ENCODE results near the gene CLDN20.

DNA sequence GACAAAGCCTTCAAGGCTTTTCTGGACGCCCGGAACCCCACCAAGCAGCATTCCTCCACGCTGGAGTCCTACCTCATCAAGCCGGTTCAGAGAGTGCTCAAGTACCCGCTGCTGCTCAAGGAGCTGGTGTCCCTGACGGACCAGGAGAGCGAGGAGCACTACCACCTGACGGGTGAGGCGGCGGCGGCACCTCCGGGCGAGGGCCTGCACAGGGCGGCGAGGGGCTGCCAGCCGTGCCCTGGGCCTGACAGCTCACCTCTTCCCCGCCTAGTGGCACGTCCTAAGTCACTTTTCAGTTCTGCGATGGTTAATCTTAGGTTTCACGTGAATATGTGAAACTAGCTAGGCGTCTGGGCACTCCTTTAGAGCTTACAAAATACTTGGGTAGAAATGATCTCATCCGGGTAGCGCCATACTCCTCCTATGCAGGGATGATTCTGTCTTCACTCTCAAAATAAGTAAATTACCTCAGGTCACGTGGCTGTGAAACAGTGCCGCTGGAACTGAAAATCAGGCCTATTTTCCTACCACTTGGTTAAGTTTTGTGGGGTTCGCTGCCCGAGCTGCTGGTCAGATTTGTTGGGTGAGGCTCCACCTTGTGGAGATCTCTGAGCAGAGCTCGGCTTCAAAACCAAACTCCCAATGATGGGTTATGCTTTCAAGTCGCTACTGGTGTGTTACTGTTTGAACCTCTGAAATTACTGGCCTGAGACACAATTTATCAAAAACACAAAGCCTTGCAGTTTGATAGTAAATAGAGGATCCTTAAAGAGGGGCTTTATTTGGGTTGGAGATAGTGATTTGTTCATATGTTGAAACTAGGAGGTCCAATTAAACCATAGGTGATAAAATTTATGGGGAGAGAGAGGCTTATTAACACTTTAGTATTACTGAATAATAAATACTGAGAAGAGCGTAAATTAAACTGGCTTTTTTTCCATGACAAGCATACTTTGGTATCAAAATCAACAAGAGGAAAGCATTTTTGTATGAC lies 15.5 kb upstream of the CLDN20 start:
- TF ChIP-seq ZNF114 (tag by site-specific recombination; IDR thresholded peaks at IDR 0.05) (no peak), ZNF677 (tag by site-specific recombination; IDR thresholded peaks at IDR 0.05) (no peak), ZNF23 (tag by site-specific recombination; IDR thresholded peaks at IDR 0.05; ENCODE audit: borderline replicate concordance) (no peak), ZNF548 (tag by site-specific recombination; IDR thresholded peaks at IDR 0.05) (no peak), ZNF324 (tag by site-specific recombination; IDR thresholded peaks at IDR 0.05) (no peak), ZNF274 (IDR thresholded peaks at IDR 0.05; ENCODE audit: low read length) (no peak), ZNF274 (tag by site-specific recombination; IDR thresholded peaks at IDR 0.05; ENCODE audit: borderline replicate concordance) (no peak), MZF1 (tag by site-specific recombination; IDR thresholded peaks at IDR 0.05; ENCODE audit: borderline replicate concordance) (no peak)
- TF ChIP-seq, protein P1, sequence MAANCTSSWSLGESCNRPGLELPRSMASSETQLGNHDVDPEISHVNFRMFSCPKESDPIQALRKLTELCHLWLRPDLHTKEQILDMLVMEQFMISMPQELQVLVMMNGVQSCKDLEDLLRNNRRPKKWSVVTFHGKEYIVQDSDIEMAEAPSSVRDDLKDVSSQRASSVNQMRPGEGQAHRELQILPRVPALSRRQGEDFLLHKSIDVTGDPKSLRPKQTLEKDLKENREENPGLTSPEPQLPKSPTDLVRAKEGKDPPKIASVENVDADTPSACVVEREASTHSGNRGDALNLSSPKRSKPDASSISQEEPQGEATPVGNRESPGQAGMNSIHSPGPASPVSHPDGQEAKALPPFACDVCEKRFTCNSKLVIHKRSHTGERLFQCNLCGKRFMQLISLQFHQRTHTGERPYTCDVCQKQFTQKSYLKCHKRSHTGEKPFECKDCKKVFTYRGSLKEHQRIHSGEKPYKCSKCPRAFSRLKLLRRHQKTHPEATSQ (tag by site-specific recombination; IDR thresholded peaks at IDR 0.05): no peak
- TF ChIP-seq, protein P2, sequence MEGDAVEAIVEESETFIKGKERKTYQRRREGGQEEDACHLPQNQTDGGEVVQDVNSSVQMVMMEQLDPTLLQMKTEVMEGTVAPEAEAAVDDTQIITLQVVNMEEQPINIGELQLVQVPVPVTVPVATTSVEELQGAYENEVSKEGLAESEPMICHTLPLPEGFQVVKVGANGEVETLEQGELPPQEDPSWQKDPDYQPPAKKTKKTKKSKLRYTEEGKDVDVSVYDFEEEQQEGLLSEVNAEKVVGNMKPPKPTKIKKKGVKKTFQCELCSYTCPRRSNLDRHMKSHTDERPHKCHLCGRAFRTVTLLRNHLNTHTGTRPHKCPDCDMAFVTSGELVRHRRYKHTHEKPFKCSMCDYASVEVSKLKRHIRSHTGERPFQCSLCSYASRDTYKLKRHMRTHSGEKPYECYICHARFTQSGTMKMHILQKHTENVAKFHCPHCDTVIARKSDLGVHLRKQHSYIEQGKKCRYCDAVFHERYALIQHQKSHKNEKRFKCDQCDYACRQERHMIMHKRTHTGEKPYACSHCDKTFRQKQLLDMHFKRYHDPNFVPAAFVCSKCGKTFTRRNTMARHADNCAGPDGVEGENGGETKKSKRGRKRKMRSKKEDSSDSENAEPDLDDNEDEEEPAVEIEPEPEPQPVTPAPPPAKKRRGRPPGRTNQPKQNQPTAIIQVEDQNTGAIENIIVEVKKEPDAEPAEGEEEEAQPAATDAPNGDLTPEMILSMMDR (tag by site-specific recombination; IDR thresholded peaks at IDR 0.05): peak; percentile 55; the same call in 1 of the 2 replicates
- TF ChIP-seq, protein P3, sequence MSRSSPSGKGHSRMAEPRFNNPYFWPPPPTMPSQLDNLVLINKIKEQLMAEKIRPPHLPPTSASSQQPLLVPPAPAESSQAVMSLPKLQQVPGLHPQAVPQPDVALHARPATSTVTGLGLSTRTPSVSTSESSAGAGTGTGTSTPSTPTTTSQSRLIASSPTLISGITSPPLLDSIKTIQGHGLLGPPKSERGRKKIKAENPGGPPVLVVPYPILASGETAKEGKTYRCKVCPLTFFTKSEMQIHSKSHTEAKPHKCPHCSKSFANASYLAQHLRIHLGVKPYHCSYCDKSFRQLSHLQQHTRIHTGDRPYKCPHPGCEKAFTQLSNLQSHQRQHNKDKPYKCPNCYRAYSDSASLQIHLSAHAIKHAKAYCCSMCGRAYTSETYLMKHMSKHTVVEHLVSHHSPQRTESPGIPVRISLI (tag by site-specific recombination; IDR thresholded peaks at IDR 0.05): no peak
- TF ChIP-seq, protein P4, sequence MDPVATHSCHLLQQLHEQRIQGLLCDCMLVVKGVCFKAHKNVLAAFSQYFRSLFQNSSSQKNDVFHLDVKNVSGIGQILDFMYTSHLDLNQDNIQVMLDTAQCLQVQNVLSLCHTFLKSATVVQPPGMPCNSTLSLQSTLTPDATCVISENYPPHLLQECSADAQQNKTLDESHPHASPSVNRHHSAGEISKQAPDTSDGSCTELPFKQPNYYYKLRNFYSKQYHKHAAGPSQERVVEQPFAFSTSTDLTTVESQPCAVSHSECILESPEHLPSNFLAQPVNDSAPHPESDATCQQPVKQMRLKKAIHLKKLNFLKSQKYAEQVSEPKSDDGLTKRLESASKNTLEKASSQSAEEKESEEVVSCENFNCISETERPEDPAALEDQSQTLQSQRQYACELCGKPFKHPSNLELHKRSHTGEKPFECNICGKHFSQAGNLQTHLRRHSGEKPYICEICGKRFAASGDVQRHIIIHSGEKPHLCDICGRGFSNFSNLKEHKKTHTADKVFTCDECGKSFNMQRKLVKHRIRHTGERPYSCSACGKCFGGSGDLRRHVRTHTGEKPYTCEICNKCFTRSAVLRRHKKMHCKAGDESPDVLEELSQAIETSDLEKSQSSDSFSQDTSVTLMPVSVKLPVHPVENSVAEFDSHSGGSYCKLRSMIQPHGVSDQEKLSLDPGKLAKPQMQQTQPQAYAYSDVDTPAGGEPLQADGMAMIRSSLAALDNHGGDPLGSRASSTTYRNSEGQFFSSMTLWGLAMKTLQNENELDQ (tag by site-specific recombination; IDR thresholded peaks at IDR 0.05; ENCODE audit: low read depth): no peak
